Hippocampal formation (tissue), 2 donors: ENCODE measurements around the gene STK16.

Experiments
- DNase-seq, 2 donors: peaks; one replicate each; lab custom pipeline; 2025; lab: John Stamatoyannopoulos, UW

Gene STK16

GRCh38 chr2:219214141-219214540 lies 31.1 kb upstream of the STK16 start:
- DNase-seq, result no peak

GRCh38 chr2:219214786-219215185 lies 30.5 kb upstream of the STK16 start:
- DNase-seq, result no peak

GRCh38 chr2:219215871-219216534 lies 29.3 kb upstream of the STK16 start:
- no peak for DNase-seq

- no peak for DNase-seq
Measured at GRCh38 chr2:219216535-219216915, 28.8 kb upstream of the STK16 start.

GRCh38 chr2:219218217-219218731 lies 27.0 kb upstream of the STK16 start:
- DNase-seq, result peak in 1 of 2 donors; percentile 69

- DNase-seq, result peak; percentile 93 to 96
Measured at GRCh38 chr2:219218732-219219701, 26.3 kb upstream of the STK16 start, which contains the start of gene ABCB6. TSS of gene ABCB6 (minus strand) at chr2:219218958. CDS start at chr2:219218673, 285 bp downstream.

- no peak for DNase-seq
Measured at GRCh38 chr2:219219784-219220532, 25.3 kb upstream of the STK16 start.

- no peak for DNase-seq
Measured at GRCh38 chr2:219220652-219221402, 24.5 kb upstream of the STK16 start.

- no peak for DNase-seq
Measured at GRCh38 chr2:219221957-219222518, 23.2 kb upstream of the STK16 start.

- no peak for DNase-seq
Measured at GRCh38 chr2:219223831-219224610, 21.3 kb upstream of the STK16 start.

- no peak for DNase-seq
Measured at GRCh38 chr2:219225350-219225749, 19.9 kb upstream of the STK16 start.

- no peak for DNase-seq
Measured at GRCh38 chr2:219228041-219228910, 17.0 kb upstream of the STK16 start.

- DNase-seq, result no peak
Measured at GRCh38 chr2:219228911-219229304, 16.4 kb upstream of the STK16 start.

- DNase-seq, result peak; percentile 98 to 99
Measured at GRCh38 chr2:219229305-219230058, 15.8 kb upstream of the STK16 start, which contains the start of the genes ANKZF1 and ATG9A. TSS of gene ANKZF1 (plus strand) at chr2:219229806. CDS start at chr2:219230258, 452 bp downstream. TSS of gene ATG9A (minus strand) at chr2:219229636. CDS start at chr2:219228024, 1,612 bp downstream.

- DNase-seq, result no peak
Measured at GRCh38 chr2:219230059-219230540, 15.2 kb upstream of the STK16 start.

- no peak for DNase-seq
Measured at GRCh38 chr2:219234331-219234730, 10.9 kb upstream of the STK16 start.

- DNase-seq, result no peak
Measured at GRCh38 chr2:219243291-219243761, 2.0 kb upstream of the STK16 start.

GRCh38 chr2:219244789-219245147 lies 511 bp upstream of the STK16 start:
- no peak for DNase-seq
